Keratinocyte (primary cell): ENCODE measurements around the gene XPNPEP2. TPM values are rescaled to one million over a fixed set of nuclear protein-coding genes. Genes with fewer than 3 reads are reported as not detected.

Experiments used
- DNase-seq: peaks from one replicate; pipeline ENCODE4 v3.0.0-alpha.2; 2011; ENCODE audit warnings: low read depth, missing footprints, low spot score
- FAIRE-seq: peaks from 2 replicates; lab custom pipeline; 2011; peaks lifted over from hg19 to GRCh38; lab: Jason Lieb, UNC
- H2AFZ ChIP-seq: 2 replicates; pipeline ENCODE4 v1.6.0; 2012; ENCODE audit warnings: low read length, control low read depth, inconsistent platforms; ENCODE audit not compliant: control insufficient read depth
- H3K27ac ChIP-seq: 2 replicates; pipeline ENCODE4 v1.5.1; 2011; ENCODE audit warnings: low read length; ENCODE audit not compliant: control insufficient read depth, insufficient read depth
- H3K27me3 ChIP-seq: 3 replicates; pipeline ENCODE4 v1.6.0; 2011; ENCODE audit warnings: low read length; ENCODE audit not compliant: control insufficient read depth, insufficient read depth; ENCODE audit errors: extremely low read depth
- H3K36me3 ChIP-seq, 2 experiments: 2 replicates in 1 of 2; 3 replicates in 1 of 2; pipeline ENCODE4 v1.5.1; 2011; ENCODE audit warnings: low read length in 2 of 2, mild to moderate bottlenecking in 1 of 2; ENCODE audit not compliant: control insufficient read depth in 2 of 2, insufficient read depth in 2 of 2; ENCODE audit errors: extremely low read depth in 1 of 2
- H3K4me1 ChIP-seq: 3 replicates; pipeline ENCODE4 v1.5.1; 2011; ENCODE audit warnings: low read length; ENCODE audit not compliant: control insufficient read depth, insufficient read depth; ENCODE audit errors: extremely low read depth
- H3K4me2 ChIP-seq: 3 replicates; pipeline ENCODE4 v1.6.0; 2011; ENCODE audit warnings: low read depth, low read length; ENCODE audit not compliant: control insufficient read depth, insufficient read depth; ENCODE audit errors: extremely low read depth
- H3K4me3 ChIP-seq, 3 experiments: fragments of 200-600 bp in 1 of 3; sonication (generic) in 1 of 3; 2 replicates in 2 of 3; 3 replicates in 1 of 3; pipeline ENCODE4 v1.5.1; 2011 to 2016; ENCODE audit warnings: low read length in 3 of 3, mild to moderate bottlenecking in 3 of 3, control low read depth in 2 of 3, inconsistent platforms in 1 of 3, low read depth in 1 of 3, mixed read lengths in 1 of 3, mixed run types in 1 of 3, moderate library complexity in 1 of 3; ENCODE audit not compliant: control insufficient read depth in 2 of 3, insufficient read depth in 2 of 3; ENCODE audit errors: extremely low read depth in 1 of 3
- H3K79me2 ChIP-seq: 2 replicates; pipeline ENCODE4 v1.6.0; 2012; ENCODE audit warnings: low read length; ENCODE audit not compliant: control insufficient read depth, insufficient read depth
- H3K9ac ChIP-seq: 3 replicates; pipeline ENCODE4 v1.6.0; 2011; ENCODE audit warnings: low read length; ENCODE audit not compliant: control insufficient read depth, insufficient read depth; ENCODE audit errors: extremely low read depth
- H3K9me1 ChIP-seq: 3 replicates; pipeline ENCODE4 v1.6.0; 2011; ENCODE audit warnings: low read length; ENCODE audit not compliant: control insufficient read depth, insufficient read depth; ENCODE audit errors: extremely low read depth
- H3K9me3 ChIP-seq: 2 replicates; pipeline ENCODE4 v1.5.1; 2012; ENCODE audit warnings: low read depth, low read length; ENCODE audit not compliant: control insufficient read depth
- H4K20me1 ChIP-seq: 3 replicates; pipeline ENCODE4 v1.6.0; 2011; ENCODE audit warnings: low read length; ENCODE audit not compliant: control insufficient read depth, insufficient read depth; ENCODE audit errors: extremely low read depth
- CTCF ChIP-seq, 3 experiments: IDR thresholded peaks in 1 of 3; conservative IDR thresholded peaks in 1 of 3; optimal IDR thresholded peaks in 1 of 3; 2 replicates in 2 of 3; 3 replicates in 1 of 3; pipeline versions ENCODE3 to v1.5.1; 2011; ENCODE audit warnings: low read length in 3 of 3, mild to moderate bottlenecking in 3 of 3, moderate library complexity in 2 of 3, control low read depth in 1 of 3, inconsistent platforms in 1 of 3; ENCODE audit not compliant: insufficient read depth in 2 of 3; ENCODE audit errors: extremely low read depth in 1 of 3
- EZH2 ChIP-seq: IDR thresholded peaks from one replicate; pipeline ENCODE4 v1.6.1; 2012; ENCODE audit warnings: inconsistent platforms, mild to moderate bottlenecking, low read length, moderate library complexity
- dilution Hi-C: fragments of 300-500 bp; cut with MboI; formaldehyde crosslinking; loops from one replicate; pipeline ENCODE4 v1.7.0; 2020; ENCODE audit warnings: low sequenced_read_pairs; ENCODE audit not compliant: extremely low pct_ligation_motif_present
- polyA plus RNA-seq, 5 experiments: library from polyadenylated mRNA; depleted of rRNA in 3 of 5; stranded (reverse) in 3 of 5; stranded (forward) in 1 of 5; unstranded in 1 of 5; fragments of >200 nt; gene quantifications; 1 replicate in 1 of 5; 2 replicates in 3 of 5; 3 replicates in 1 of 5; pipeline versions ENCODE4 v1.2.1 to v1.2.3, GENCODE V29; 2011 to 2012; ENCODE audit warnings: missing spikeins in 2 of 5, low read depth in 1 of 5, low replicate concordance in 1 of 5

Gene XPNPEP2
- polyA plus RNA-seq, 1 donor (not counting 4 experiments of a cell fraction or from before 2014, with no cell fraction given) = not detected

- H3K27me3 ChIP-seq = no peaks in the 10 kb centered on the region
- DNase-seq (no peak), FAIRE-seq (no peak)
- dilution Hi-C loops = no loop called here
- no peak overlapping the region for H3K27ac ChIP-seq
- H3K79me2 ChIP-seq = no peaks in the 10 kb centered on the region
- H4K20me1 ChIP-seq = no peaks in the 10 kb centered on the region
- no peaks in the 10 kb centered on the region for H3K36me3 ChIP-seq
- H3K4me3 ChIP-seq = no peak overlapping the region
- no peak overlapping the region for H3K9ac ChIP-seq
- no peak overlapping the region for H2AFZ ChIP-seq
- no peaks in the 10 kb centered on the region for H3K4me1 ChIP-seq
- H3K9me1 ChIP-seq = no peaks in the 10 kb centered on the region
- TF ChIP-seq CTCF (optimal IDR thresholded peaks at IDR 0.05 in 1 of 3, IDR thresholded peaks at IDR 0.05 in 1 of 3, conservative IDR thresholded peaks at IDR 0.05 in 1 of 3; ENCODE audit: extremely low read depth in 1 of 3, insufficient read depth in 2 of 3, low read length in 3 of 3) (no peak), EZH2 (no peak)
- no peak overlapping the region for H3K4me2 ChIP-seq
- no peaks in the 10 kb centered on the region for H3K9me3 ChIP-seq
Measured at GRCh38 chrX:129705988-129706387, 32.8 kb upstream of the XPNPEP2 start.

GRCh38 chrX:129706400-129707072 is 32.2 kb upstream of the XPNPEP2 start:
- H3K36me3 ChIP-seq = no peaks in the 10 kb centered on the region
- H4K20me1 ChIP-seq = no peaks in the 10 kb centered on the region
- FAIRE-seq (no peak), DNase-seq (no peak)
- H3K4me1 ChIP-seq = no peaks in the 10 kb centered on the region
- H3K4me3 ChIP-seq = no peak overlapping the region
- TF ChIP-seq CTCF (optimal IDR thresholded peaks at IDR 0.05 in 1 of 3, IDR thresholded peaks at IDR 0.05 in 1 of 3, conservative IDR thresholded peaks at IDR 0.05 in 1 of 3; ENCODE audit: extremely low read depth in 1 of 3, insufficient read depth in 2 of 3, low read length in 3 of 3) (no peak), EZH2 (no peak)
- H2AFZ ChIP-seq = no peak overlapping the region
- no peaks in the 10 kb centered on the region for H3K79me2 ChIP-seq
- H3K9me1 ChIP-seq = no peaks in the 10 kb centered on the region
- H3K27ac ChIP-seq = no peak overlapping the region
- no peaks in the 10 kb centered on the region for H3K9me3 ChIP-seq
- H3K9ac ChIP-seq = no peak overlapping the region
- H3K4me2 ChIP-seq = no peak overlapping the region
- no peaks in the 10 kb centered on the region for H3K27me3 ChIP-seq
- dilution Hi-C loops = no loop called here
